OCI-LY3 (cell line): ENCODE data around the gene GPM6B.

Source experiments
- CTCF ChIP-seq: fragments of 200-600, 300-600 bp; sonication (generic); IDR thresholded peaks from 2 replicates; pipeline ENCODE4 v1.5.1; 2014; ENCODE audit warnings: antibody characterized with exemption, low read length, low read depth
- EZH2phosphoT487 ChIP-seq: fragments of 200-600 bp; shearing (Covaris generic); IDR thresholded peaks from 2 replicates; pipeline ENCODE4 v1.6.1; 2018; ENCODE audit warnings: antibody characterized with exemption, mixed run types, low read depth

GRCh38 chrX:13748486-13748885 is 68.4 kb downstream of the GPM6B start:
- TF ChIP-seq CTCF (no peak), EZH2phosphoT487 (no peak)
